Karpas-422 (cell line): ENCODE data around the gene PHKG2. TPM values are rescaled to one million over a fixed set of nuclear protein-coding genes. Genes with fewer than 3 reads are reported as not detected.
A peak's percentile ranks its signal among the peaks of the same experiment; 100 is the strongest.

ENCODE experiments used
- DNase-seq: peaks from one replicate; pipeline ENCODE4 v3.0.0-alpha.2; 2015
- H2AFZ ChIP-seq: fragments of 200-600 bp; sonication (generic); 2 replicates; pipeline ENCODE4 v1.6.1; 2014; ENCODE audit warnings: antibody characterized with exemption, low read length, mixed read lengths
- H3K27ac ChIP-seq: fragments of 200-600 bp; sonication (generic); 2 replicates; pipeline ENCODE4 v1.5.1; 2014; ENCODE audit warnings: mild to moderate bottlenecking, low read length, moderate library complexity
- H3K27me3 ChIP-seq: fragments of 200-600 bp; sonication (generic); 2 replicates; pipeline ENCODE4 v1.6.1; 2014; ENCODE audit warnings: low read length, mixed read lengths
- H3K36me3 ChIP-seq: fragments of 200-600 bp; sonication (generic); 2 replicates; pipeline ENCODE4 v1.6.1; 2014; ENCODE audit warnings: low read length, mixed read lengths; ENCODE audit not compliant: insufficient read depth
- H3K4me1 ChIP-seq: fragments of 200-600 bp; sonication (generic); 2 replicates; pipeline ENCODE4 v1.6.1; 2014; ENCODE audit warnings: mild to moderate bottlenecking, low read length, mixed read lengths
- H3K4me2 ChIP-seq: fragments of 200-600 bp; sonication (generic); 2 replicates; pipeline ENCODE4 v1.6.1; 2014; ENCODE audit warnings: low read length, low read depth, mild to moderate bottlenecking; ENCODE audit not compliant: poor library complexity, severe bottlenecking
- H3K4me3 ChIP-seq: fragments of 200-600 bp; sonication (generic); 2 replicates; pipeline ENCODE4 v1.5.1; 2014; ENCODE audit warnings: mild to moderate bottlenecking, antibody characterized with exemption, low read length, mixed read lengths
- H3K79me2 ChIP-seq: fragments of 200-600 bp; sonication (generic); 2 replicates; pipeline ENCODE4 v1.6.1; 2014; ENCODE audit warnings: mild to moderate bottlenecking, low read length, mixed read lengths
- H3K9ac ChIP-seq: fragments of 200-600 bp; sonication (generic); 2 replicates; pipeline ENCODE4 v1.6.0; 2014; ENCODE audit warnings: low read length
- H3K9me2 ChIP-seq: fragments of 200-600 bp; sonication (generic), shearing (Covaris generic); replicated peaks from 2 replicates; pipeline ENCODE4 v1.6.0; 2014; ENCODE audit warnings: mild to moderate bottlenecking, low read length, moderate library complexity; ENCODE audit not compliant: insufficient read depth
- H3K9me3 ChIP-seq: fragments of 300-700, 200-600 bp; sonication (generic); 2 replicates; pipeline ENCODE4 v1.6.1; 2014; ENCODE audit warnings: low read length, mixed read lengths
- H4K20me1 ChIP-seq: fragments of 200-600 bp; sonication (generic); 2 replicates; pipeline ENCODE4 v1.6.1; 2014; ENCODE audit warnings: mild to moderate bottlenecking, antibody characterized with exemption, low read length, low read depth; ENCODE audit not compliant: insufficient read depth
- small RNA-seq: library from RNA; depleted of rRNA; stranded (forward); fragments of <200 nt; gene quantifications from one replicate; pipeline ENCODE3, GENCODE V24; 2014
- total RNA-seq: library from RNA; depleted of rRNA; stranded (reverse); fragments of >200 nt; shearing (Covaris generic); gene quantifications from 2 replicates; pipeline ENCODE4 v1.2.3, GENCODE V29; 2014; ENCODE audit warnings: low replicate concordance; rRNA removed

The PHKG2 gene
- total RNA-seq, 1 experiment from 2014 or later, result 32.3 TPM

DNA sequence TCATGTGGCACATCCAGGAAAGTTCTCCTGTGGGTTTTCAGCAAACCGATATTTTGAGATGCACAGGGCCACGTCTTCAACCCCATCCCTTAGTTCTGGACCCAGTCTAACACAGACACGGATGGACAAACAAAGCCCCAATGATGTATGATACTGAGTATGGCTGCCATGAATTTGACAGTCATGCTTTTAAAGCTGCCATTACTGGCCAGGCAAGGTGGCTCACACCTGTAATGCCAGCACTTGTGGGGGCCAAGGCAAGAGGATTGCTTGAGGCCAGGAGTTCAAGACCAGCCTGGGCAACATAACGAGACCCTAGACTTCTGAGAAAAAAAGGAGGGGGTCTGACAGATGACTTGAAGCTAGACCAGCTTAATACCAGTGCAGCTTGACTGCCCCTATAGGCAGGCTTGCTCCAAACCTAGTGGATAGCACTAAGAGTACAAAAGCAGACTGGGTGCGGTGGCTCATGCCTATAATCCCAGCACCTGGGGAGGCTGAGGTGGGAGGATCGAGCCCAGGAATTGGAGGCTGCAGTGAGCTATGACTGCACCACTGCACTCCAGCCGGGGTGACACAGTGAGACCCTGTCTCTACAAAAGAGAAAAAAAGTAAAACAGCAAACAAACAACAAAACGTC, 49.6 kb downstream of the PHKG2 start:
- Histone ChIP-seq H3K4me1 (no peaks in the 10 kb centered on the region), H2AFZ (no peak overlapping the region), H3K79me2 (no peaks in the 10 kb centered on the region), H3K9ac (no peak overlapping the region), H3K4me3 (no peak overlapping the region), H3K27me3 (no peaks in the 10 kb centered on the region), H3K9me3 (no peaks in the 10 kb centered on the region), H3K36me3 (no peaks in the 10 kb centered on the region), H4K20me1 (no peaks in the 10 kb centered on the region), H3K9me2 (no peaks in the 10 kb centered on the region), H3K27ac (no peak overlapping the region), H3K4me2 (no peak overlapping the region)
- peak; percentile 63 for DNase-seq

Small RNAs within 50 kb of the gene (small RNA-seq; reads per million reads assigned to genes)
- gene RNU6-1043P (not detected), gene SNORA30 (4.6 reads per million, percentile 78 among the genes with 10 or more reads in this experiment)

Other genes starting within 250 kb of the PHKG2 start
- 59.4 and 107 TPM in 2 replicates for gene ZNF768, start 221.9 kb upstream of the PHKG2 start, total RNA-seq
- gene ZNF747, start 213.6 kb upstream of the PHKG2 start, total RNA-seq, result 9.8 and 16.9 TPM in 2 replicates
- 7.0 and 15.8 TPM in 2 replicates for gene ZNF764, start 190.1 kb upstream of the PHKG2 start, total RNA-seq
- 18.0 and 24.9 TPM in 2 replicates for gene ZNF688, start 176.7 kb upstream of the PHKG2 start, total RNA-seq
- gene ZNF785, start 162.7 kb upstream of the PHKG2 start, total RNA-seq, result 14.9 and 20.8 TPM in 2 replicates
- gene ZNF689, start 138.0 kb upstream of the PHKG2 start, total RNA-seq, result 6.9 and 7.5 TPM in 2 replicates
- 17.4 and 42.0 TPM in 2 replicates for gene PRR14, start 97.5 kb upstream of the PHKG2 start, total RNA-seq
- 32.9 and 36.1 TPM in 2 replicates for gene FBRS, start 90.0 kb upstream of the PHKG2 start, total RNA-seq
- gene SRCAP, start 49.3 kb upstream of the PHKG2 start, total RNA-seq, result 13.2 and 21.2 TPM in 2 replicates
- gene CFAP119, start 13.6 kb downstream of the PHKG2 start, total RNA-seq, result 8.9 and 15.0 TPM in 2 replicates
- 57.9 and 66.4 TPM in 2 replicates for gene RNF40, start 13.9 kb downstream of the PHKG2 start, total RNA-seq
- gene ZNF629, start 38.8 kb downstream of the PHKG2 start, total RNA-seq, result 4.8 and 6.3 TPM in 2 replicates
- gene BCL7C, start 145.7 kb downstream of the PHKG2 start, total RNA-seq, result 27.4 and 59.7 TPM in 2 replicates
- 0.94 and 1.1 TPM in 2 replicates for gene CTF1, start 148.2 kb downstream of the PHKG2 start, total RNA-seq
- 24.5 and 59.5 TPM in 2 replicates for gene FBXL19, start 175.1 kb downstream of the PHKG2 start, total RNA-seq
- 34.0 and 60.7 TPM in 2 replicates for gene ORAI3, start 200.6 kb downstream of the PHKG2 start, total RNA-seq
- gene SETD1A, start 209.3 kb downstream of the PHKG2 start, total RNA-seq, result 3.8 and 4.3 TPM in 2 replicates
- gene HSD3B7, start 236.8 kb downstream of the PHKG2 start, total RNA-seq, result 0.65 and 2.7 TPM in 2 replicates